Vagina (tissue), 2 donors: ENCODE results near the gene TOR2A. TPM values are rescaled to one million over a fixed set of nuclear protein-coding genes. Genes with fewer than 3 reads are reported as not detected.
A peak's percentile ranks its signal among the peaks of the same experiment; 100 is the strongest.

Experiments
- DNase-seq, 2 donors: peaks; one replicate each; pipeline ENCODE4 v3.0.0-alpha.2; 2017; ENCODE audit errors: extremely low spot score in 2 of 2
- H3K27ac ChIP-seq: fragments of 200-600 bp; sonication (generic); one replicate; pipeline ENCODE4 v1.5.1; 2019
- H3K27me3 ChIP-seq: fragments of 200-600 bp; sonication (generic); one replicate; pipeline ENCODE4 v1.5.1; 2019
- H3K36me3 ChIP-seq, 2 donors: fragments of 200-600 bp; sonication (generic); one replicate each; pipeline ENCODE4 v1.5.1; 2017 to 2019
- H3K4me1 ChIP-seq: fragments of 200-600 bp; sonication (generic); one replicate; pipeline ENCODE4 v1.5.1; 2019
- H3K4me3 ChIP-seq, 2 donors: fragments of 200-600 bp; sonication (generic); 1 replicate in 1 of 2; 2 replicates in 1 of 2; pipeline ENCODE4 v1.5.1; 2016 to 2019
- H3K9me3 ChIP-seq: fragments of 200-600 bp; sonication (generic); one replicate; pipeline ENCODE4 v1.5.1; 2019
- POLR2A ChIP-seq, 2 donors: fragments of 450-650 bp; IDR thresholded peaks; one replicate each; pipeline ENCODE4 v1.6.1; 2017; ENCODE audit warnings: antibody characterized with exemption in 2 of 2, mild to moderate bottlenecking in 2 of 2, moderate library complexity in 2 of 2
- POLR2AphosphoS5 ChIP-seq, 2 donors: sonication (generic); formaldehyde crosslinking; IDR thresholded peaks; one replicate each; pipeline ENCODE4 v1.9.0; 2017; ENCODE audit warnings: antibody characterized with exemption in 2 of 2, mild to moderate bottlenecking in 2 of 2, low read depth in 1 of 2; ENCODE audit not compliant: insufficient read depth in 1 of 2
- intact Hi-C: fragments of 100-400 bp; cut with DNase I; formaldehyde crosslinking; loops from one replicate; pipeline ENCODE4 v1.15.1; 2023
- total RNA-seq: library from RNA; depleted of rRNA; stranded (reverse); fragments of >200 nt; gene quantifications from one replicate; pipeline ENCODE4 v1.2.3, GENCODE V29; 2016
- TF ChIP-seq, protein P1 (sequence below), 3 experiments: fragments of 450-650 bp in 2 of 3; fragments of 200-600 bp in 1 of 3; sonication (generic) in 1 of 3; IDR thresholded peaks; one replicate each; pipeline ENCODE4 v1.5.1; 2017 to 2019; ENCODE audit warnings: antibody characterized with exemption in 3 of 3, mild to moderate bottlenecking in 2 of 3, moderate library complexity in 2 of 3

TOR2A gene
- total RNA-seq, 1 donor from 2014 or later: 12.3 TPM

DNA sequence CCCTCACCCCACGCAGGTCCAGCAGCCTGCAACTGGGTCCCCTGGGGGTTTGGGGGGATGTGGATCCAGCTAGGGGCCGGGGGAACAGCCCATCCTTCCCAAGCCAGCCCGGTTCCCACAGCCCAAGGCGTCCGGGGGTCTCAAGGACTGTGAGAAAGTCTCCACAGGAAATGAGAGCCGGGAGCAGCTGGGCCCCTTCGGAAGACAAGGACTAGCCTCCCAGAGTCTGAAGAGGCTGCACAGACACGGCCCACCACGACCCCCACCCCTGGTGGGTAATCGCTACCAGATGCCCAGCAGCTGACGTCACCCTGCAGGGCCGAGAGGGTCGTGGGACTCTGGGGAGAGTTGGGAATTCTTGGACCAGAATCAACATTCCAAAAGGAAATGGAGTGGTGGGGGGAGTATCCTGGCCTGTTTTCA lies 32.8 kb upstream of the TOR2A start:
- Histone ChIP-seq H3K4me1 (peaks cover 29% of the 10 kb centered on the region), H3K4me3 (peak overlapping the region in 1 of 2 donors; percentile 8), H3K36me3 (no peaks in the 10 kb centered on the region), H3K9me3 (no peaks in the 10 kb centered on the region), H3K27ac (peak overlapping the region; percentile 46), H3K27me3 (no peaks in the 10 kb centered on the region)
- DNase-seq: no peak
- TF ChIP-seq, protein P1, sequence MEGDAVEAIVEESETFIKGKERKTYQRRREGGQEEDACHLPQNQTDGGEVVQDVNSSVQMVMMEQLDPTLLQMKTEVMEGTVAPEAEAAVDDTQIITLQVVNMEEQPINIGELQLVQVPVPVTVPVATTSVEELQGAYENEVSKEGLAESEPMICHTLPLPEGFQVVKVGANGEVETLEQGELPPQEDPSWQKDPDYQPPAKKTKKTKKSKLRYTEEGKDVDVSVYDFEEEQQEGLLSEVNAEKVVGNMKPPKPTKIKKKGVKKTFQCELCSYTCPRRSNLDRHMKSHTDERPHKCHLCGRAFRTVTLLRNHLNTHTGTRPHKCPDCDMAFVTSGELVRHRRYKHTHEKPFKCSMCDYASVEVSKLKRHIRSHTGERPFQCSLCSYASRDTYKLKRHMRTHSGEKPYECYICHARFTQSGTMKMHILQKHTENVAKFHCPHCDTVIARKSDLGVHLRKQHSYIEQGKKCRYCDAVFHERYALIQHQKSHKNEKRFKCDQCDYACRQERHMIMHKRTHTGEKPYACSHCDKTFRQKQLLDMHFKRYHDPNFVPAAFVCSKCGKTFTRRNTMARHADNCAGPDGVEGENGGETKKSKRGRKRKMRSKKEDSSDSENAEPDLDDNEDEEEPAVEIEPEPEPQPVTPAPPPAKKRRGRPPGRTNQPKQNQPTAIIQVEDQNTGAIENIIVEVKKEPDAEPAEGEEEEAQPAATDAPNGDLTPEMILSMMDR (IDR thresholded peaks at IDR 0.05): no peak
- intact Hi-C loops: no loop called here

DNA sequence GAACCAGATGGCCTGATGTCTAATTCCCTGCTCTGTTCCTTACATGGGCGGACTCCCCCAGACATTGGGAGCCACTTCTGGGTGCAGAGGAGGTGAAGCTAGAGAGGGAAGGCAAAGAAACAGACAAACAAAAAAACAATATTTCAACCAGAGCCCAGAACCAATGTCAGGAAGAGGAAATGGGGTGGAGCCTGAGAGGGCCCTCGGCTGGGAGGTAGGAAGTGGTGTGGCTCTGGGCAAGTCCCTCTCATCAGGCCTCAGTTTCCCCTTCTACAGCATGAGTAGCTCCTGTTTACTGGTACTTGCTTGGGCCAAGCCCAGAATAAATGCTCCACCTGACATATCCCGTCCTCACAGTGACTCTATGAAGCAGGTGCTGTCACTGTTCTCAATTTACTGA lies 32.3 kb upstream of the TOR2A start:
- H3K4me3 ChIP-seq: peak overlapping the region in 1 of 2 donors; percentile 8
- no peak for TF ChIP-seq POLR2A (IDR thresholded peaks at IDR 0.05)
- TF ChIP-seq, protein P1 (IDR thresholded peaks at IDR 0.05): no peak
- TF ChIP-seq POLR2AphosphoS5 (IDR thresholded peaks at IDR 0.05; ENCODE audit: insufficient read depth in 1 of 2, low read depth in 1 of 2): no peak
- H3K4me1 ChIP-seq: peaks cover 29% of the 10 kb centered on the region
- no peak for DNase-seq
- no peaks in the 10 kb centered on the region for H3K27me3 ChIP-seq
- no peaks in the 10 kb centered on the region for H3K36me3 ChIP-seq
- no peaks in the 10 kb centered on the region for H3K9me3 ChIP-seq
- H3K27ac ChIP-seq: peak overlapping the region; percentile 46
- intact Hi-C loops: no loop called here

DNA sequence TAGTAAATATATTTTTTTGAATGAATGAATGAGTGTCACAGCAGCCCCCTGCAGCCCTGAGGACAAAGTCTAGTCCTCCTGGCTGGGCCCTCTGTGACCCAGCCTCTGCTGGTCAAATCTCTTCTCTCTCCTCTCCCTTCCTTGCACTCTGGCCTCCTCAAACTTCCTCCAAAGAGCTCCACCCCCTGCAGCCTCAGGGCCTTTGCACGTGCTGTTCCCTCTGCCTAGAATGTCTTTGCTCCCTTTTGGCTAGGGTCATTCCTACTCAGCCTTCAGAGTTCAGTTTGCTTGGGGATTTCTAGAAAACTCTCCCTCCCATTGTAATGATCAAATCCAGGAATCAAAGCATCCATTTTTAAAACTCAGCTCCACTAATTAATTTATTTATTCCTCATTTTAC lies 30.3 kb upstream of the TOR2A start:
- no peaks in the 10 kb centered on the region for H3K27me3 ChIP-seq
- DNase-seq: no peak
- H3K9me3 ChIP-seq: no peaks in the 10 kb centered on the region
- no peak overlapping the region for H3K4me3 ChIP-seq
- no peak overlapping the region for H3K27ac ChIP-seq
- intact Hi-C loops: no loop called here
- no peaks in the 10 kb centered on the region for H3K36me3 ChIP-seq
- peaks cover 29% of the 10 kb centered on the region for H3K4me1 ChIP-seq
- TF ChIP-seq, protein P1 (IDR thresholded peaks at IDR 0.05): no peak
- TF ChIP-seq POLR2A (IDR thresholded peaks at IDR 0.05) (no peak), POLR2AphosphoS5 (IDR thresholded peaks at IDR 0.05; ENCODE audit: insufficient read depth in 1 of 2, low read depth in 1 of 2) (no peak)

DNA sequence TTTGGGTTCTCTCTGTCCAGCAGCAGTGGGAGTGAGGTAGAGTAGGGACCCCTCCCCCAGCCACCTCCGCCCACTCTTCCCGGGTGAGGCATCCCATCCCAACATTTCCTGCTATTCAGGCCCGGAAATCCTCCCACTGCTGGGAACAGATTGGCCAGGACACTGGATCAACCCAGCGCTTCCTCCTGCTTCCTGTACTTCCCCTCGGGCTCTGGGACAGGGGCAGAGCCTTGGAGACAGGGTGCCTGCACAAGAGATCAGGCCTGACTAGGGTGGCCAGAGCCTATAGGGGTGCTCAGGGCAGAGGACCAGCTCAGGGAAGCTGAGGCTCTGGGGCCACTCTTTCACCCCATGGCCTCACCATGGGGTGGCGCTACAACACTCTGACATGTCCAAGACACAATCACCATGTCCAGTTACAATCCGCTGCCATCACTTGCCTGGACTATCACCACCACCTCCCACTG lies 28.9 kb upstream of the TOR2A start:
- peak in 1 of 2 donors; percentile 51 for TF ChIP-seq POLR2AphosphoS5 (IDR thresholded peaks at IDR 0.05; ENCODE audit: insufficient read depth in 1 of 2, low read depth in 1 of 2)
- TF ChIP-seq POLR2A (IDR thresholded peaks at IDR 0.05): no peak
- TF ChIP-seq, protein P1 (IDR thresholded peaks at IDR 0.05): peak in 2 of 3 experiments; percentile 5 to 32
- Histone ChIP-seq H3K36me3 (no peaks in the 10 kb centered on the region), H3K4me1 (peaks cover 22% of the 10 kb centered on the region), H3K27me3 (no peaks in the 10 kb centered on the region), H3K4me3 (no peak overlapping the region), H3K9me3 (no peaks in the 10 kb centered on the region), H3K27ac (no peak overlapping the region)
- intact Hi-C loops: no loop called here
- no peak for DNase-seq

DNA sequence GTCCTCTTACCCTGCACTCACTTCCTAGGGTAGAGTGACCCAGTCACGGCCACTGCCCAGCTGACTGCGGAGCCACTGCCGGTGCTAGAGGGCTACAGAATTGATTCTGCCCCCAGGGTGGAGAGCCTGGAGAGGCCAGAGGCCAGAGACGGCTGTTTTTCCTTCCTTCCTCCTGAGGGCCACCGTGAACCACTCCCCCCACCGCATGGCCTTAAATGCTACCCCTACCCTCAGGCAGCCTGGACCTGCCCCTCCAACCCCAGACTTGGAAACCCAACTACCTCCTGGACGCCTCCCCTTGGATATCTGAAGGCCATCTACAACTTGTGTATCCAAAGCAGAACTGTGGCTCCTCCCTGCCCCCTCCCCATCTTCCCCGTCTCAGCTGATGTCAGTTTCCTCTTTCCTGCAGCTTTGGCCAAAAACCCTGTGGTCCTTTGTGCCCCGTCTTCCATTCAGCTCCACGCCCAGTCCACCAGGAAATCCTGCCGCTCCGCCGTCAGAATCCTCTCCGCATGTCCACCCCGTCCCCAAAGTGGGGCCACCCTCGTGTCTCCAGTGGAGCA lies 27.1 kb upstream of the TOR2A start:
- Histone ChIP-seq H3K9me3 (no peaks in the 10 kb centered on the region), H3K36me3 (no peaks in the 10 kb centered on the region), H3K27me3 (no peaks in the 10 kb centered on the region), H3K4me1 (peaks cover 11% of the 10 kb centered on the region), H3K4me3 (no peak overlapping the region), H3K27ac (no peak overlapping the region)
- TF ChIP-seq, protein P1 (IDR thresholded peaks at IDR 0.05): no peak
- TF ChIP-seq POLR2A (IDR thresholded peaks at IDR 0.05): no peak
- no peak for TF ChIP-seq POLR2AphosphoS5 (IDR thresholded peaks at IDR 0.05; ENCODE audit: insufficient read depth in 1 of 2, low read depth in 1 of 2)
- no peak for DNase-seq
- intact Hi-C loops: no loop called here
